IMR-90 (cell line): ENCODE results near the gene INSL3. TPM values are rescaled to one million over a fixed set of nuclear protein-coding genes. Genes with fewer than 3 reads are reported as not detected.

Experiments used
- ATAC-seq: fragments of 200-7000 bp; cut with Tn5 transposase; 2 replicates; pipeline ENCODE4 v1.9.1; 2020; ENCODE audit warnings: low read depth, mild to moderate bottlenecking, moderate library complexity
- BruUV-seq: library from RNA; stranded (reverse); fragments of 400-500 nt; replicated peaks from 2 replicates; lab custom pipeline; 2021; lab: Mats Ljungman, UMichigan
- CTCF ChIA-PET: fragments of 300-600 bp; formaldehyde crosslinking; extraction: SDS; loops from one replicate; lab custom pipeline; 2021; ENCODE audit warnings: antibody characterized with exemption; lab: Yijun Ruan, JAX
- POLR2A ChIA-PET: fragments of 300-600 bp; sonication (Branson Sonifier 250); formaldehyde crosslinking; loops from one replicate; lab custom pipeline; 2022; ENCODE audit warnings: antibody characterized with exemption; ENCODE audit not compliant: unreplicated experiment; lab: Charles Lee
- DNase-seq: peaks from one replicate; pipeline ENCODE4 v3.0.0; 2013
- H2AFZ ChIP-seq: replicated peaks from 2 replicates; pipeline ENCODE3; 2013; ENCODE audit warnings: low read length, mild to moderate bottlenecking; ENCODE audit not compliant: poor library complexity
- H2AK5ac ChIP-seq: 2 replicates; pipeline ENCODE4 v1.6.1; 2013; ENCODE audit warnings: low read depth, low read length, inconsistent platforms
- H2AK9ac ChIP-seq: replicated peaks from 2 replicates; pipeline ENCODE3; 2013; ENCODE audit warnings: mild to moderate bottlenecking, low read depth, low read length, moderate library complexity; ENCODE audit not compliant: poor library complexity
- H2BK120ac ChIP-seq: 2 replicates; pipeline ENCODE4 v1.6.1; 2013; ENCODE audit warnings: low read depth, low read length, inconsistent platforms
- H2BK15ac ChIP-seq: 3 replicates; pipeline ENCODE4 v1.6.1; 2013; ENCODE audit warnings: low read depth, low read length, inconsistent platforms
- H2BK20ac ChIP-seq: 2 replicates; pipeline ENCODE4 v1.6.1; 2013; ENCODE audit warnings: low read depth, mild to moderate bottlenecking, inconsistent platforms, low read length, moderate library complexity
- H2BK5ac ChIP-seq: 2 replicates; pipeline ENCODE4 v1.6.1; 2013; ENCODE audit warnings: mild to moderate bottlenecking, low read depth, low read length, inconsistent platforms; ENCODE audit not compliant: poor library complexity, severe bottlenecking
- H3K14ac ChIP-seq: replicated peaks from 2 replicates; pipeline ENCODE4 v1.6.1; 2013; ENCODE audit warnings: low read depth, low read length, inconsistent platforms
- H3K18ac ChIP-seq: 2 replicates; pipeline ENCODE4 v1.6.1; 2013; ENCODE audit warnings: low read depth, low read length, control low read depth
- H3K23ac ChIP-seq: 2 replicates; pipeline ENCODE4 v1.6.1; 2013; ENCODE audit warnings: low read depth, low read length, inconsistent platforms
- H3K27ac ChIP-seq: 2 replicates; pipeline ENCODE4 v1.5.1; 2013; ENCODE audit warnings: mild to moderate bottlenecking, control low read depth, low read length; ENCODE audit not compliant: insufficient read depth
- H3K27me3 ChIP-seq: 2 replicates; pipeline ENCODE4 v1.6.1; 2013; ENCODE audit warnings: low read length; ENCODE audit not compliant: control insufficient read depth, insufficient read depth
- H3K36me3 ChIP-seq: 2 replicates; pipeline ENCODE4 v1.6.1; 2013; ENCODE audit warnings: low read length, mixed read lengths; ENCODE audit not compliant: control insufficient read depth, insufficient read depth
- H3K4ac ChIP-seq: 2 replicates; pipeline ENCODE4 v1.6.1; 2013; ENCODE audit warnings: low read depth, low read length, inconsistent platforms
- H3K4me1 ChIP-seq: 2 replicates; pipeline ENCODE4 v1.6.1; 2013; ENCODE audit warnings: low read length, mixed read lengths; ENCODE audit not compliant: control insufficient read depth, insufficient read depth
- H3K4me2 ChIP-seq: 2 replicates; pipeline ENCODE4 v1.6.1; 2013; ENCODE audit warnings: low read depth, mild to moderate bottlenecking, control low read depth, low read length, moderate library complexity
- H3K4me3 ChIP-seq: 2 replicates; pipeline ENCODE4 v1.5.1; 2013; ENCODE audit warnings: low read depth, mild to moderate bottlenecking, control low read depth, low read length, moderate library complexity; ENCODE audit not compliant: insufficient read depth
- H3K56ac ChIP-seq: 2 replicates; pipeline ENCODE4 v1.6.1; 2013; ENCODE audit warnings: low read length, inconsistent platforms; ENCODE audit not compliant: insufficient read depth; ENCODE audit errors: extremely low read depth
- H3K79me1 ChIP-seq, 2 experiments: 2 replicates each; pipeline ENCODE4 v1.6.1; 2013; ENCODE audit warnings: low read length in 2 of 2, inconsistent platforms in 1 of 2, low read depth in 1 of 2
- H3K9ac ChIP-seq: 2 replicates; pipeline ENCODE4 v1.6.1; 2013; ENCODE audit warnings: low read depth, low read length, control low read depth
- H3K9me1 ChIP-seq: 2 replicates; pipeline ENCODE4 v1.6.1; 2013; ENCODE audit warnings: low read length, inconsistent platforms; ENCODE audit not compliant: insufficient read depth
- H3K9me3 ChIP-seq: 2 replicates; pipeline ENCODE4 v1.6.1; 2013; ENCODE audit warnings: low read length; ENCODE audit not compliant: control insufficient read depth, insufficient read depth
- H4K20me1 ChIP-seq: 2 replicates; pipeline ENCODE4 v1.6.1; 2013; ENCODE audit warnings: low read length, inconsistent platforms; ENCODE audit not compliant: insufficient read depth
- H4K5ac ChIP-seq: 2 replicates; pipeline ENCODE4 v1.6.1; 2013; ENCODE audit warnings: mild to moderate bottlenecking, low read depth, low read length, control low read depth
- H4K8ac ChIP-seq, 2 experiments: 2 replicates each; pipeline ENCODE4 v1.6.1; 2013; ENCODE audit warnings: low read depth in 2 of 2, low read length in 2 of 2, control low read depth in 1 of 2, inconsistent platforms in 1 of 2
- H4K91ac ChIP-seq: 2 replicates; pipeline ENCODE4 v1.6.1; 2013; ENCODE audit warnings: low read depth, low read length, inconsistent platforms; ENCODE audit not compliant: insufficient read depth
- CTCF ChIP-seq: conservative IDR thresholded peaks from 2 replicates; pipeline ENCODE4 v1.5.1; 2012; ENCODE audit warnings: mild to moderate bottlenecking, low read depth, low read length, improper control_type of control experiment
- FOS ChIP-seq: fragments of 150-350 bp; IDR thresholded peaks from 2 replicates; pipeline ENCODE4 v1.6.1; 2016; ENCODE audit warnings: low read depth, low read length
- WGBS, 2 experiments: methylation state at CpG; one replicate each; pipeline versions ENCODE4 v1.1.5 to v1.1.7; 2013; ENCODE audit warnings: missing lambda C conversion rate in 2 of 2; ENCODE audit not compliant: insufficient read length in 1 of 2; ENCODE audit errors: extremely low coverage in 2 of 2; 5-methylcytosine and 5-hydroxymethylcytosine counted together
- dilution Hi-C: fragments of 300-500 bp; cut with HindIII; formaldehyde crosslinking; loops from one replicate; pipeline ENCODE4 v1.14.3; 2018; ENCODE audit warnings: low sequenced_read_pairs; ENCODE audit not compliant: unreplicated experiment
- in situ Hi-C: fragments of 300-500 bp; cut with MboI; formaldehyde crosslinking; loops from 3 replicates; pipeline ENCODE4 v1.14.3; 2019; ENCODE audit warnings: low sequenced_read_pairs, inconsistent platforms, mixed read lengths
- intact Hi-C: fragments of 100-400 bp; cut with micrococcal nuclease; formaldehyde crosslinking; loops from 2 replicates; pipeline ENCODE4 v1.10.0; 2022
- polyA plus RNA-seq, 3 experiments: library from polyadenylated mRNA; depleted of rRNA; stranded (reverse); fragments of >200 nt; gene quantifications; 2 replicates each; pipeline ENCODE4 v1.2.3, GENCODE V29; 2012; ENCODE audit warnings: low replicate concordance in 1 of 3
- total RNA-seq: library from RNA; depleted of rRNA; stranded (reverse); fragments of >200 nt; gene quantifications from 2 replicates; pipeline ENCODE4 v1.2.3, GENCODE V29; 2012

The INSL3 gene
- total and polyA plus RNA-seq, 2 of the 4 experiments (the other 2 are of a cell fraction), result not detected

DNA sequence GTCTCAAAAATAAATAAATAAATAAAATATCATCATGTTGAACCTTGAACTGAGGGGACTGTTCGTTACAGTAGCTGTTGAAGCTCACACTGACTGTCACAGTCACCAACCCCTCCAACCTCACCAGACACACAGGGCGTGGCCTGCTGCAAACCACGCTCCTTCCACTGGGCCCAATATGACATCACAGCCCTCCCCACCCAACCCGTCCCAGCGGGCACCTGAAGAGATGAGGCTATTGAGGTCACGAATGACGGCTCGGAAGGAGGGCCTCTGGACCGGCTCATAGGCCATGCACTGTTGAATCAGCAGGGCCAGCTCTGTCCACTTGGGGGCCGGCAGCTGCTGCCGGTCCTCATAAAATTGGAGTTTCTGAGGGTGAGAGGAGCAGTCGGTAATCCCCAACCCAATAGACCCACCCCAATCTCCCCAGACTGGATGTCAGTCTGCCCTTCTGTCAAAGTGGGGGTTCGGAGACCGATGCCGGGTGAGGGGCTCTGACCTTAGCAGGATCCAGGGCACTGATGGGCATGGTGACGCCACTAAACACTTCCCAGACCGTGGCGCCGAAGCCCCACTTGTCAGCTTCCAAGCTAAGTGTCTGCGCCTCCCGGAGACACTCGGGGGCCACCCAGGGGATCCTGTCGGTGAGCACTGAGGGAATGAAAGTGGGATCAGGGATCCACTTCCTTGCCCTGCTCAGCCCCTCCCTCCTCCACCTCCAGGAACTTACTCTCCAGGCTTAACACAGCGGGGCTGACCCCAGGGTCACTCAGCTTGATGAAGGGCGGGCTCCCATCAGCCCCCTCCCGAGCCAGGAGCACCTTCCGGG is 13.2 kb upstream of the INSL3 start:
- no peak overlapping the region for H3K27ac ChIP-seq
- intact Hi-C loops (no loop called here), in situ Hi-C loops (no loop called here), dilution Hi-C loops (no loop called here)
- no peak overlapping the region for H3K14ac ChIP-seq
- no CpG with 5 or more reads among the region's 27 CpGs for WGBS, 2 experiments
- no peak overlapping the region for H3K18ac ChIP-seq
- H4K8ac ChIP-seq, result no peak overlapping the region
- no peak overlapping the region for H2BK5ac ChIP-seq
- H3K79me1 ChIP-seq, result no peaks in the 10 kb centered on the region
- no peak overlapping the region for H4K91ac ChIP-seq
- no peaks in the 10 kb centered on the region for H3K36me3 ChIP-seq
- H3K9me3 ChIP-seq, result no peaks in the 10 kb centered on the region
- DNase-seq (no peak), ATAC-seq (no peak)
- no peak overlapping the region for H2AFZ ChIP-seq
- no peak overlapping the region for H3K23ac ChIP-seq
- no peak overlapping the region for H3K4ac ChIP-seq
- no peaks in the 10 kb centered on the region for H3K9me1 ChIP-seq
- no peaks in the 10 kb centered on the region for H4K20me1 ChIP-seq
- no peak overlapping the region for H2AK9ac ChIP-seq
- peaks cover 2% of the 10 kb centered on the region; the same call in 1 of the 2 replicates for H3K4me1 ChIP-seq
- no peak overlapping the region for H2BK20ac ChIP-seq
- no peak overlapping the region for H3K9ac ChIP-seq
- H3K56ac ChIP-seq, result no peak overlapping the region
- TF ChIP-seq CTCF (peak; percentile 11; the same call in 1 of the 2 replicates), FOS (no peak)
- peaks cover 52% of the 10 kb centered on the region for H3K27me3 ChIP-seq
- H3K4me2 ChIP-seq, result no peak overlapping the region
- BruUV-seq, result no TSS peak
- no peak overlapping the region for H3K4me3 ChIP-seq
- no peak overlapping the region for H2BK120ac ChIP-seq
- ChIA-PET POLR2A (no interaction called here), CTCF (no interaction called here)
- H2BK15ac ChIP-seq, result no peak overlapping the region
- no peak overlapping the region for H2AK5ac ChIP-seq
- H4K5ac ChIP-seq, result no peak overlapping the region
